HG03520 (cell line): ENCODE results near the gene HNRNPUL1.
A peak's percentile ranks its signal among the peaks of the same experiment; 100 is the strongest.
"Not testable (repeated sequence)": the region's sequence is repeated elsewhere in the genome, so short reads cannot be mapped to it uniquely, and the experiment has no call there.

ENCODE experiments used
- ATAC-seq: cut with Tn5 transposase; IDR thresholded peaks from one replicate; pipeline ENCODE4 v1.9.1; 2021; ENCODE audit warnings: mild to moderate bottlenecking, moderate library complexity; ENCODE audit not compliant: unreplicated experiment

HNRNPUL1 gene

DNA sequence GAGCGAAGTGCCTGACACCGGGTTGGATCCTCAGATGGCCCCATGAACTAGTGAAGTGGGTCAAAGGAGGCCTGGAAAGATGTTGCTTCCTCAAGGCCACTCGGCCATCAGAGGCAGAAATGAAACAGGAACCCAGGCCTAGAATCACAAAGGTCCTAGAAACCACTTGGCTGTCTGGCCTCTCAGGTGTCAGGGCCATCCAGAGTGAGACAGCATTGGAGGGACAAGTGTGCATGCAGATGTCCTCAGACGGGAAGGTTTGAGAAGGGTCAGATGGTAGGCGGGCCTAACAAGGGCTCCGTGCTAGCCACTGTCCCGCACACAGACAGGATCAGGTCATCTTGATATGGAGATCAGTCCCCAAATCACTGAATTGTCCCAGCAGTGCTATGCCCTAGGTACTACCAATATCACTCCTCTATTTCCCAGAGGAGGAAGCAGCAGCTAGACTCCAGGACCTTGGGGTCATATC lies 60.1 kb downstream of the HNRNPUL1 start:
- ATAC-seq, result no peak

DNA sequence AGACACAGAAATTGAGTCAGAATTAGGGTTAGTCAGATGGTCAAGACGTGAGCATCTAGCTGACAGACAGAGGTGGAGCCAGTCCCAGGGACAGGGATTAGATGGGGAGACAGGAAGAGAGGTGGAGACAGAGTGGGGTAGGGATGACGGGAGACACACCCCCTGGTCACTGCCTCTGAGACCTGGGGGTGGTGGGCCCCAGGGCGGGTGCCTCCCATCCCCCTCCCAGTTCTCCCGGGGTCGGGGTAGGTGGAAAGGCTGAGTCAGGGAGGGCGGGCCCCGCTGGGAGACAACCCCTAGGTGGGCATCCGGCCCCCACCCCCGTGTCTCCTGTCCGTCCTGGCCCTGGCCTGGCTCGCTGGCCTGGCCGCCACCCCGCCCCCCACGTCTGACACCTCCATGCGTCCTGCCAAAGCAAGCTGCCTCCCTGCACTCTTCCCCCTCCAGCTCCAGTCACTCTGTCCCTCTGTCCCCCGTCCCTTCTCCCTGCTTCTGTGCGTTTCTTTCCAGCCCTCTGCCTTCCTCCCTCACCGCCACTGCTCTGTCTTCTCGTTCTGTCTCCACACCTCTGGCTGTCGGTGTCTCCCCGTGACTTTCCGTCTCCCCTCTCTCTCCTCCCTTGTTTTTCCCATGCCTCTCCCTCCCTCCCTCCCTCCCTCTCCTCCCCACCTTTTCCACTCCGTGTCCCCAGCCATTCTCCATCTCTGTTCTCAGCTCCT lies 60.9 kb downstream of the HNRNPUL1 start:
- no peak for ATAC-seq

GRCh38 chr19:41325640-41325946 lies 61.4 kb downstream of the HNRNPUL1 start:
- ATAC-seq, result no peak

GRCh38 chr19:41325947-41326706 lies 62.0 kb downstream of the HNRNPUL1 start:
- ATAC-seq, result no peak

- ATAC-seq, result no peak
Observed at GRCh38 chr19:41327076-41327575, 63.0 kb downstream of the HNRNPUL1 start.

DNA sequence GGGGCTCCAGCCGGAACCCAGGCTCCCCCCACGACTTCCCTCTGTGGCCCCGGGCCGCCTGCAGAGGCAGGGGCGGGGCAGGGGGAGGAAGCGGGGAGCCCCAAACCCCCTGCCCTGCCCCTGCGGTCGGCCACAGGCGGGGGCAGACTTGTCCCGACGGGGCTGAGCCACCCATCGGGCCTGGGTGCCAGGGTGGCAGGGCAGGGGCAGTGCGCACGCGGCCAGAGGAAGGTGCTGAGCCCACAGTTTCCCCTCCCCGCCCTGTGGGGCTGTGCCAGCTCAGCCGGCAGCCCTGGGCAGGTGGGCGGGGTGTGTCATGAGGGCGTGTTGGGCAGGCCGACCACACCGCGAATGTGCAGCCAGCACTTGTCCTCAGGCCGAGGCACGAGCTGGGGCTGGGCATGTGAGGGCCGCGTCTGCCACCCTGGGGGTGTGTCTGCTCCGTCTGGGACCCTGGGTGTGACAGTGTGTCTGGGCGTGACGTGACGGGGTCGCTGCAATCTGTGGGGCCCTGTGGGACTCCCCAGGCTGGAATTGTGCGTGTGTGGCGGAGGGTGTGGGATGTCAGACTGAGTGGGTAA lies 63.5 kb downstream of the HNRNPUL1 start:
- ATAC-seq, result peak; percentile 43

- peak; percentile 24 for ATAC-seq
Observed at GRCh38 chr19:41328157-41328841, 64.1 kb downstream of the HNRNPUL1 start.

DNA sequence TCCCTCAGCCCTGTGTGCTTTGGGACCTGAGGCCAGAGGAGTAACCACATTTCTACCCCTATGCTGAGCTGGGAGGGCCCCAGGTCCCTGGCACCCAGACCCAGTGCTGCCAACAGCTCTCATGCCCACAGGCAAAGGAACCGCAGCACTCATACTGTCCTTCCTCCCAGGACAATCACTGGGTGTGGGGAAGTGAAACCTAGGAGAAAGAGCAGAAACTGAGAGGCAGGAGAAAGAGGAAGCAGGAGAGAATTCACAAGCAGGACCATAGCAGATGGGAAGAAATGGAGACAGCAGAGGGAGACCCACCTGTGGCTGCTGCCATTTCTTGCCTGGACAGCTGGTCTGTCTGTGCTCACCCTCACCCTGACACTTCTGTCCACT lies 64.7 kb downstream of the HNRNPUL1 start:
- ATAC-seq, result no peak

DNA sequence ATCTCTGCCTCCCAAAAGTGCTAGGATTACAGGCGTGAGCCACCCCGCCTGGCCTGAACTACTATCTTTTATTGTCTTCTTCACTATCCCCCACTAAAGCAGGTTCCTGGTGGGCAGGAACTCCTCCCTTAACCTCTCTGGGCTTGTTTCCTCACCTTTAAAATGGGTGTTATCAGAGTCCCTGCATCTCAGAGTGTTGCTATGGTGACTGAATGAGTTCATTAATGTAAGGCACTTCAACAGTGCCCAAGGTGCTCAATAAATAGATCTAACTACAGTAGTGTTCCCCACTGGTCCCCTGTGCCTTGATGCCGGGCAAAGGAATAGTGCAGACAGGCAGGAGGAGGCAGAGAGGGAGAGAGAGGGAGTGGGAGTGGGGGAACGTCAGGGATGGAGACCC lies 66.3 kb downstream of the HNRNPUL1 start:
- ATAC-seq, result no peak

GRCh38 chr19:41330946-41331678 lies 66.9 kb downstream of the HNRNPUL1 start:
- ATAC-seq, result no peak

GRCh38 chr19:41332000-41332399 lies 67.8 kb downstream of the HNRNPUL1 start:
- ATAC-seq, result no peak

GRCh38 chr19:41332468-41332867 lies 68.3 kb downstream of the HNRNPUL1 start:
- ATAC-seq, result no peak

DNA sequence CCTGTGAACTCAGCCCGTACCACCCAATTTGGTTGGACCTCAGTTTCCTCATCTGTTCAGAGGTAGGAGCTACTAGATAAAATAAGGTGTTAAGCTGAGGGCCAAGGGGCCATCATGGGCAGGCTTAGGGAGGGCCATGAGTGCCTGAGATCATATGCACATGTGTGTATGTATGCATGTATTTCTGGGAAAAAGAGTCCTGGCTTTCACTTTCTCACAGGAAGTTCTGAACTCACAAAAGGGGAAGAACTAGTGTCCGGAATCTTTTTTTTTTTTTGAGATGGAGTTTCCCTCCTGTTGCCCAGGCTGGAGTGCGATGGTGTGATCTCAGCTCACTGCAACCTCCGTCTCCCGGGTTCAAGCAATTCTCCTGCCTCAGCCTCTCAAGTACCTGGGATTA lies 70.6 kb downstream of the HNRNPUL1 start:
- ATAC-seq, result no peak

DNA sequence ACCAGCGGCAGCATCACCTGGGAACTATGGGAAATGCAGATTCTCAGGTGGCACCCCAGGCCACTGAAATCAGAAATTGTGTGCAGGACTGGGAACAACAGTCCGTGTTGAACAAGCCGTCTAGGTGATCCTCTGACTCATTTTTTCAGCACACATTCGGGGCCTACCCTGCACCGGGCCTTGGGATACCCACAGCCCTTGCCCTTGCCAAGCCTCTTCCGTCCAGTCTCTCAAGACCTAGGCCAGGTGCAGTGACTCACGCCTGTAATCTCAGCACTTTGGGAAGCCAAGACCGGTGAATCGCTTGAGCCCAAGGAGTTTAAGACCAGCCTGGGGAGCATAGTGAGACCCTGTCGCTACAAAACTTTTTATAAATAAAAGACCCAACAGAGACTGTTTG lies 71.3 kb downstream of the HNRNPUL1 start:
- ATAC-seq, result no peak

DNA sequence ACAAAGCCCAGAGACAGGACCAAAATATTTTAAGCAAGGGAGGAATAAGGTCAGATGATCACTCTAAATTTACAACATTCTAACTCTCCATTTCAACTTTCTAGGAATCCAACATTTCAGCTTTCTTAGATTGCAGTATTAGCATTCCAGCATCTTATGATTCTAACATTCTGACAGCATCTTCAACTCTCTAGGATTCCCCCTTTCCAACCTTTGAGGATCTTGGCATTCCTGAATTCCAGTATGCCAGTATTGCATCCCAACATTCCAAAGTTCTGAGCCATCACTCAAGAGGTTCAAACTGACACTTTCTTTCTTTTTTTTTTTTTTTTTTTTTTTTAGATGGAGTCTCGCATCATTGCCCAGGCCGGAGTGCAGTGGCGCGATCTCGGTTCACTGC lies 75.8 kb downstream of the HNRNPUL1 start:
- no peak for ATAC-seq

GRCh38 chr19:41341669-41342490 lies 77.7 kb downstream of the HNRNPUL1 start:
- no peak for ATAC-seq

GRCh38 chr19:41344162-41344561 lies 80.0 kb downstream of the HNRNPUL1 start:
- ATAC-seq, result no peak

DNA sequence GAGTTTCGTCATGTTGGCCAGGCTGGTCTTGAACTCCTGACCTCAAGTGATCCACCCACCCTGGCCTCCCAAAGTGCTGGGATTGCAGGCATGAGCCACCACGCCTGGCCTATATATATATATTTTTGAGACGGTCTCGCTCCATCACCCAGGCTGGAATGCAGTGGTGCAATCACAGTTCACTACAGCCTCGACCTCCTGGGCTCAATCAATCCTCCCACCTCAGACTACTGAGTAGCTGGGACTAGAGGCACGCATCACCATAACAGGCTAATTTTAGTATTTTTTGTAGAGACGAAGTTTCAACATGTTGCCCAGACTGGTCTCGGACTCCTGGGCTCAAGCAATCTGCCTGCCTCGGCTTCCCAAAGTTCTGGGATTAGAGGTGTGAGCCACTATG lies 82.7 kb downstream of the HNRNPUL1 start:
- ATAC-seq, result not testable (repeated sequence)

GRCh38 chr19:41350735-41351338 lies 86.7 kb downstream of the HNRNPUL1 start:
- peak; percentile 0 for ATAC-seq
